H7 (cell line): Measurements from ENCODE around the gene SRI. TPM values are rescaled to one million over a fixed set of nuclear protein-coding genes. Genes with fewer than 3 reads are reported as not detected.

Experiments used
- DNase-seq: peaks from one replicate; pipeline ENCODE4 v3.0.0; 2012
- H3K27me3 ChIP-seq: 2 replicates; pipeline ENCODE4 v1.6.0; 2011; ENCODE audit warnings: mild to moderate bottlenecking, low read length; ENCODE audit not compliant: control insufficient read depth, insufficient read depth
- H3K36me3 ChIP-seq: replicated peaks from 2 replicates; pipeline ENCODE4 v1.5.1; 2011; ENCODE audit warnings: low read length; ENCODE audit not compliant: control insufficient read depth, insufficient read depth
- H3K4me3 ChIP-seq: 2 replicates; pipeline ENCODE4 v1.5.1; 2011; ENCODE audit warnings: low read depth, mild to moderate bottlenecking, control low read depth, low read length, moderate library complexity; ENCODE audit not compliant: insufficient read depth
- total RNA-seq: library from RNA; depleted of rRNA; stranded (reverse); fragments of >200 nt; shearing (Covaris generic); gene quantifications from 2 replicates; pipeline ENCODE4 v1.2.3, GENCODE V29; 2014

The SRI gene
- total RNA-seq, 1 experiment from 2014 or later: 87.1 TPM

GRCh38 chr7:88243345-88243909, 23.6 kb upstream of the SRI start:
- DNase-seq: peak; percentile 30
- no peaks in the 10 kb centered on the region for H3K27me3 ChIP-seq
- no peaks in the 10 kb centered on the region for H3K36me3 ChIP-seq
- H3K4me3 ChIP-seq: no peak overlapping the region

- Histone ChIP-seq H3K27me3 (no peaks in the 10 kb centered on the region), H3K4me3 (no peak overlapping the region), H3K36me3 (no peaks in the 10 kb centered on the region)
- no peak for DNase-seq
Measured at GRCh38 chr7:88239852-88240251, 20.0 kb upstream of the SRI start.

- no peak for DNase-seq
- Histone ChIP-seq H3K27me3 (no peaks in the 10 kb centered on the region), H3K4me3 (no peak overlapping the region), H3K36me3 (no peaks in the 10 kb centered on the region)
Measured at GRCh38 chr7:88233828-88234227, 14.0 kb upstream of the SRI start.

GRCh38 chr7:88230646-88231045, 10.8 kb upstream of the SRI start:
- Histone ChIP-seq H3K4me3 (no peak overlapping the region), H3K36me3 (no peaks in the 10 kb centered on the region)
- DNase-seq: no peak

GRCh38 chr7:88229302-88229995, 9.6 kb upstream of the SRI start:
- no peak for DNase-seq
- Histone ChIP-seq H3K4me3 (no peak overlapping the region), H3K36me3 (no peaks in the 10 kb centered on the region), H3K27me3 (no peaks in the 10 kb centered on the region)

More at GRCh38 chr7:88230646-88231045, 10.8 kb upstream of the SRI start:
- H3K27me3 ChIP-seq: no peaks in the 10 kb centered on the region

- H3K36me3 ChIP-seq: no peaks in the 10 kb centered on the region
- H3K4me3 ChIP-seq: no peak overlapping the region
- no peak for DNase-seq
- no peaks in the 10 kb centered on the region for H3K27me3 ChIP-seq
Measured at GRCh38 chr7:88226886-88227516, 7.2 kb upstream of the SRI start.

GRCh38 chr7:88226201-88226600, 6.4 kb upstream of the SRI start:
- Histone ChIP-seq H3K36me3 (no peaks in the 10 kb centered on the region), H3K27me3 (no peaks in the 10 kb centered on the region), H3K4me3 (no peak overlapping the region)
- DNase-seq: no peak

GRCh38 chr7:88224601-88225275, 4.9 kb upstream of the SRI start:
- no peak for DNase-seq
- Histone ChIP-seq H3K27me3 (no peaks in the 10 kb centered on the region), H3K36me3 (no peaks in the 10 kb centered on the region), H3K4me3 (no peak overlapping the region)

GRCh38 chr7:88223265-88223664, 3.4 kb upstream of the SRI start:
- H3K36me3 ChIP-seq: no peaks in the 10 kb centered on the region
- no peak overlapping the region for H3K4me3 ChIP-seq
- H3K27me3 ChIP-seq: no peaks in the 10 kb centered on the region
- no peak for DNase-seq

GRCh38 chr7:88218836-88219605, 817 bp downstream of the SRI start:
- H3K27me3 ChIP-seq: no peaks in the 10 kb centered on the region
- H3K36me3 ChIP-seq: peaks cover 3% of the 10 kb centered on the region
- peak overlapping the region; percentile 87 for H3K4me3 ChIP-seq
- DNase-seq: peak; percentile 46

- no peak for DNase-seq
Measured at GRCh38 chr7:88218429-88218745, 1.5 kb downstream of the SRI start.

GRCh38 chr7:88217675-88218428, 2.0 kb downstream of the SRI start:
- peak; percentile 24 for DNase-seq
- H3K36me3 ChIP-seq: peaks cover 3% of the 10 kb centered on the region
- H3K4me3 ChIP-seq: no peak overlapping the region
- no peaks in the 10 kb centered on the region for H3K27me3 ChIP-seq

More at GRCh38 chr7:88218429-88218745, 1.5 kb downstream of the SRI start:
- Histone ChIP-seq H3K4me3 (no peak overlapping the region), H3K36me3 (peaks cover 3% of the 10 kb centered on the region), H3K27me3 (no peaks in the 10 kb centered on the region)

- Histone ChIP-seq H3K27me3 (no peaks in the 10 kb centered on the region), H3K4me3 (no peak overlapping the region), H3K36me3 (peaks cover 5% of the 10 kb centered on the region)
- DNase-seq: no peak
Measured at GRCh38 chr7:88216276-88216675, 3.6 kb downstream of the SRI start.

GRCh38 chr7:88215295-88215694, 4.5 kb downstream of the SRI start:
- Histone ChIP-seq H3K36me3 (peaks cover 5% of the 10 kb centered on the region), H3K27me3 (no peaks in the 10 kb centered on the region), H3K4me3 (no peak overlapping the region)
- DNase-seq: no peak
